ENCODE data around the gene RUFY2. TPM values are rescaled to one million over a fixed set of nuclear protein-coding genes. Genes with fewer than 3 reads are reported as not detected.

The RUFY2 gene
- total and polyA plus RNA-seq, 2 experiments from 2014 or later: 10.3 to 17.3 TPM

DNA sequence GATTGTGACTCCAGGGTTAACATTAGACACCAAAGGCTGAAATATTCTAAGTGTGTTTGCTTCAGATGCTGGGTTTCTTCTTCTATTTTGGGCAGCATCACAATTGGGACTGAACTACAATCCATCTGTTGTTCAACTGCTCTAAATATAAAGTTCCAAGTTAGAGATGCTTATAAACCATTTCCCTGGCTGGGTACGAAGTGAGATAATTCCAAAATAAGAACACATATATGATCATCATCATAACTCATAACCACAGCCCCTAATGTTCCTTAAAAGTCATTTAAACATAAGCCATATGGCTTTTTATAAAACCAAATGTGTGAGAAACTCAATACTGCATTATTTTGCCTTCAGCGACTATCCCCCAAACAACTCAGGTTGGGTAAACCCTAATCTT, 35.9 kb upstream of the RUFY2 start:
- H3K27me3 ChIP-seq (ENCODE audit: insufficient read depth): no peaks in the 10 kb centered on the region
- H3K9me2 ChIP-seq (ENCODE audit: insufficient read depth): no peaks in the 10 kb centered on the region
- H3K4me3 ChIP-seq: no peak overlapping the region
- H3K27ac Mint-ChIP-seq: no peak overlapping the region
- H3K27me3 Mint-ChIP-seq (ENCODE audit: insufficient read depth, low read depth, poor library complexity): peaks cover 4% of the 10 kb centered on the region
- H3K79me2 ChIP-seq (replicated peaks; ENCODE audit: insufficient read depth): no peaks in the 10 kb centered on the region
- no peak overlapping the region for H2AFZ ChIP-seq
- H3K9me3 Mint-ChIP-seq: no peaks in the 10 kb centered on the region
- no peak for TF ChIP-seq ETS1 (IDR thresholded peaks at IDR 0.05)
- TF ChIP-seq ZNF462 (CRISPR knock-in tag; IDR thresholded peaks at IDR 0.05): no peak
- TF ChIP-seq EZH2 (IDR thresholded peaks at IDR 0.05; ENCODE audit: low read depth, unreplicated experiment): no peak
- TF ChIP-seq CREB1 (CRISPR knock-in tag; IDR thresholded peaks at IDR 0.05; ENCODE audit: low read depth): no peak
- TF ChIP-seq NANOG (IDR thresholded peaks at IDR 0.05; ENCODE audit: borderline replicate concordance): no peak
- no peak for TF ChIP-seq EZH2phosphoT487 (IDR thresholded peaks at IDR 0.05; ENCODE audit: unreplicated experiment)
- TF ChIP-seq ZNF114 (CRISPR knock-in tag; IDR thresholded peaks at IDR 0.05): no peak
- TF ChIP-seq JUNB (IDR thresholded peaks at IDR 0.05; ENCODE audit: unreplicated experiment): no peak
- TF ChIP-seq POLR2AphosphoS5 (IDR thresholded peaks at IDR 0.05; ENCODE audit: low read depth): no peak
- no peak for TF ChIP-seq STAT1 (IDR thresholded peaks at IDR 0.05; ENCODE audit: unreplicated experiment)
- no peak for TF ChIP-seq ZNF331 (CRISPR knock-in tag; IDR thresholded peaks at IDR 0.05; ENCODE audit: low read depth)
- TF ChIP-seq REST (IDR thresholded peaks at IDR 0.05; ENCODE audit: unreplicated experiment): no peak
- no peak for TF ChIP-seq CTCF (conservative IDR thresholded peaks at IDR 0.05; ENCODE audit: low read depth in 2 of 2)
- H3K4me2 ChIP-seq: no peak overlapping the region
- peaks cover 50% of the 10 kb centered on the region; the same call in 2 of the 3 replicates for H3K36me3 Mint-ChIP-seq (ENCODE audit: low read depth)
- H3F3A ChIP-seq (replicated peaks; ENCODE audit: low read depth): peaks cover 15% of the 10 kb centered on the region
- no peak overlapping the region for H3K4me3 Mint-ChIP-seq
- no peaks in the 10 kb centered on the region for H3K4me1 ChIP-seq (ENCODE audit: insufficient read depth)
- H4K20me1 ChIP-seq (replicated peaks; ENCODE audit: insufficient read depth): 0 out of 2 replicates have a peak, but pooled peaks cover 5% of the 10 kb centered on the region
- no peak overlapping the region for H3K27ac ChIP-seq (ENCODE audit: low read depth)
- DNase-seq (ENCODE audit: low spot score) (no peak), ATAC-seq (no peak)
- no peaks in the 10 kb centered on the region for H3K4me1 Mint-ChIP-seq
- peaks cover 39% of the 10 kb centered on the region; the same call in 1 of the 2 replicates for H3K36me3 ChIP-seq (ENCODE audit: insufficient read depth)

All from GM23338 (cell line).